Peyer's patch (tissue), 4 donors: ENCODE data around the gene HPSE2.

Experiments used
- POLR2A ChIP-seq, 2 donors: fragments of 450-650 bp; IDR thresholded peaks; one replicate each; pipeline ENCODE4 v1.5.1; 2017; ENCODE audit warnings: antibody characterized with exemption in 2 of 2, mild to moderate bottlenecking in 2 of 2, moderate library complexity in 2 of 2
- TF ChIP-seq, protein P1 (sequence below), 6 experiments: fragments of 450-650 bp in 4 of 6; fragments of 200-600 bp in 2 of 6; sonication (generic) in 1 of 6; IDR thresholded peaks; one replicate each; pipeline ENCODE4 v1.5.1; 2017 to 2019; ENCODE audit warnings: antibody characterized with exemption in 6 of 6, mild to moderate bottlenecking in 3 of 6, moderate library complexity in 1 of 6

DNA sequence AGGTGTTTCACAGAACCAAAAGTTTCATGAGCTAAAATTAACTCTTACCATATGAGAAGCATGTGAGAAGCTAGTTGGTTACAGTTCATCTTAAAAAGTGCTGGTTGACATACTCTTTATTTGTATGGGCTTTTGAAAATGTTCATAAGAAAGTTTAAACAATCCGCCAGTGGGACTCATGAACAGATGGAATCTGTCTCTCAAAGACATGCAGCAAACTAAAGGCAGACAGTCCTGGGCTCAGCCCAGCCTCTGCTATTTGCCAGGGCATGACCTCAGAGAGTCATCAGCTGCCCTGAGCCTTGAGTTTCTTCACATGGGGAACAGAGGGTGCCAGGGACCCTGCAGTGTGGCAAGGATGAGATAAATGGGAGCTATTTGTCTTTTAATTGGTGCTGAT lies 823.9 kb downstream of the HPSE2 start:
- TF ChIP-seq, protein P1, sequence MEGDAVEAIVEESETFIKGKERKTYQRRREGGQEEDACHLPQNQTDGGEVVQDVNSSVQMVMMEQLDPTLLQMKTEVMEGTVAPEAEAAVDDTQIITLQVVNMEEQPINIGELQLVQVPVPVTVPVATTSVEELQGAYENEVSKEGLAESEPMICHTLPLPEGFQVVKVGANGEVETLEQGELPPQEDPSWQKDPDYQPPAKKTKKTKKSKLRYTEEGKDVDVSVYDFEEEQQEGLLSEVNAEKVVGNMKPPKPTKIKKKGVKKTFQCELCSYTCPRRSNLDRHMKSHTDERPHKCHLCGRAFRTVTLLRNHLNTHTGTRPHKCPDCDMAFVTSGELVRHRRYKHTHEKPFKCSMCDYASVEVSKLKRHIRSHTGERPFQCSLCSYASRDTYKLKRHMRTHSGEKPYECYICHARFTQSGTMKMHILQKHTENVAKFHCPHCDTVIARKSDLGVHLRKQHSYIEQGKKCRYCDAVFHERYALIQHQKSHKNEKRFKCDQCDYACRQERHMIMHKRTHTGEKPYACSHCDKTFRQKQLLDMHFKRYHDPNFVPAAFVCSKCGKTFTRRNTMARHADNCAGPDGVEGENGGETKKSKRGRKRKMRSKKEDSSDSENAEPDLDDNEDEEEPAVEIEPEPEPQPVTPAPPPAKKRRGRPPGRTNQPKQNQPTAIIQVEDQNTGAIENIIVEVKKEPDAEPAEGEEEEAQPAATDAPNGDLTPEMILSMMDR (IDR thresholded peaks at IDR 0.05) = no peak
- TF ChIP-seq POLR2A (IDR thresholded peaks at IDR 0.05) = no peak
